ENCODE results near the gene ZNF423. TPM values are rescaled to one million over a fixed set of nuclear protein-coding genes. Genes with fewer than 3 reads are reported as not detected.

Gene ZNF423
- total and polyA plus RNA-seq, 7 donors: 2.3 to 30.7 (median 14.4) TPM

DNA sequence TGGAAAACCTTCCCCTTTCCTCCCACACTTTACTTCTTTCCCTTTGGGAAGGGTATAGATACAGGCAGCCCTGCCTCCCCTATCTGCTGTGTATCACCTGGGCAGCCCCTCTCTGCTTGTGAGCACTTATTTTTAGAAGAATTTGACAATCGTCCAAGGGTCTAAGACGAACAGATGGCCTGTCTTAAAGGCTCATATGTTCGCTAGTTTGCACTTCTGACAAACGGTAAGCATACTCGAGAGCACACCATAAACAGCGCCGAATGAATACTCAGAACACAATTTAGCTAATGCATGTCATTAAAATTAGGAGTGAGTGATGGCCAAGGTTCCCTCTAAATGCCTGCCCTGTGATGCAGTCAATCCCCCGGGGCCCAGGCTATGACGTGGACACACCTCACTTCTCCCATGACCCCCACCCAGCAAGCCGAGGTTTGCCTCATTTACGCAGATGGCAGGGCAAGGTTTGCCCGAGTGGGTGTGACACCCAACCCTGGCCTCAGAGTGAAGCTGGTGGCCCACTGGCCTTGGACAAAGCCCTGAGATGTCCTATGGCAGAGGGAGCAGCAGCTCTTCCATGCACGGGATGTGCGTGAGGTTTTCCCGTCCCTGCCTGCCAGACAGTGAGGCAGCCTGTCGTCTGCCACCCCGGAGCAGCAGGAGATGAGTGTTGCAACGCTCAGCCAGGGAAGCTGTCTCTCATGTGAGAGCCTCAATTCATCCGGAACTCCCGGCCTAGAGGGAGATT is 357.1 kb downstream of the ZNF423 start:
- no peak overlapping the region for H3K4me3 ChIP-seq
- DNase-seq (peak in 1 of 2 donors; percentile 46), ATAC-seq (peak in 1 of 4 donors; percentile 62)
- H3K9me3 ChIP-seq: no peaks in the 10 kb centered on the region
- TF ChIP-seq, protein P1, sequence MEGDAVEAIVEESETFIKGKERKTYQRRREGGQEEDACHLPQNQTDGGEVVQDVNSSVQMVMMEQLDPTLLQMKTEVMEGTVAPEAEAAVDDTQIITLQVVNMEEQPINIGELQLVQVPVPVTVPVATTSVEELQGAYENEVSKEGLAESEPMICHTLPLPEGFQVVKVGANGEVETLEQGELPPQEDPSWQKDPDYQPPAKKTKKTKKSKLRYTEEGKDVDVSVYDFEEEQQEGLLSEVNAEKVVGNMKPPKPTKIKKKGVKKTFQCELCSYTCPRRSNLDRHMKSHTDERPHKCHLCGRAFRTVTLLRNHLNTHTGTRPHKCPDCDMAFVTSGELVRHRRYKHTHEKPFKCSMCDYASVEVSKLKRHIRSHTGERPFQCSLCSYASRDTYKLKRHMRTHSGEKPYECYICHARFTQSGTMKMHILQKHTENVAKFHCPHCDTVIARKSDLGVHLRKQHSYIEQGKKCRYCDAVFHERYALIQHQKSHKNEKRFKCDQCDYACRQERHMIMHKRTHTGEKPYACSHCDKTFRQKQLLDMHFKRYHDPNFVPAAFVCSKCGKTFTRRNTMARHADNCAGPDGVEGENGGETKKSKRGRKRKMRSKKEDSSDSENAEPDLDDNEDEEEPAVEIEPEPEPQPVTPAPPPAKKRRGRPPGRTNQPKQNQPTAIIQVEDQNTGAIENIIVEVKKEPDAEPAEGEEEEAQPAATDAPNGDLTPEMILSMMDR (IDR thresholded peaks at IDR 0.05): no peak
- no peaks in the 10 kb centered on the region for H3K27me3 ChIP-seq (ENCODE audit: insufficient read depth in 3 of 3, low read length in 2 of 3)
- no peaks in the 10 kb centered on the region for H3K36me3 ChIP-seq (ENCODE audit: insufficient read depth in 1 of 2, low read depth in 1 of 2)
- 54 to 68% (median 56%) methylated on average over 20 of the region's 20 CpGs for WGBS, 3 donors
- no peaks in the 10 kb centered on the region for H3K4me1 ChIP-seq
- no peak overlapping the region for H3K27ac ChIP-seq
- intact Hi-C loops (cut with DNase I): loop anchor here in 1 of 2 donors (10.0 kb wide), 1 partner anchor 276 kb away; no protein-coding TSS in a partner anchor

DNA sequence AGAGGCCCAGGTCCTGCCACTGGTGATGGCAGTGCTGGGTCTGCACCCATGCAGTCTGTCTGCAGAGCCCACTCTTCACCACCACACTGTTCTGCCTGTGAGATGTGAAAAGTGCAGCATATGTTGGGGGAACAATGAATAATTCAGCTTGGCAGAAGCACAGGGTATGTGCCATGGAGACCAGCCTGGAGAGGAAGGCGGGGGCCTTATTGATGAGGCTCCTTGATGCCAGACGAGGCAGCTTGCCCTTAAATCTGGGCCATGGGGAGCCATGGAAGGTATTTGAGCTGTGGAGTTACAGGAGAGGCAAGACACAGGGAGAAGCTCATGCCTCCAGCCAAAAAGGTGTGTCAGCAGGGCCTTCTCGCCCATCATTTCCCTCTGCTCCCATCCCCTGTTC is 357.6 kb downstream of the ZNF423 start:
- WGBS, 3 donors: 89 to 95% (median 94%) methylated on average over 3 of the region's 3 CpGs
- no peak overlapping the region for H3K4me3 ChIP-seq
- no peak for DNase-seq
- H3K9me3 ChIP-seq: no peaks in the 10 kb centered on the region
- no peaks in the 10 kb centered on the region for H3K36me3 ChIP-seq (ENCODE audit: insufficient read depth in 1 of 2, low read depth in 1 of 2)
- no peak overlapping the region for H3K27ac ChIP-seq
- intact Hi-C loops (cut with DNase I): loop anchor here in 1 of 2 donors (10.0 kb wide), 1 partner anchor 277 kb away; no protein-coding TSS in a partner anchor
- no peaks in the 10 kb centered on the region for H3K27me3 ChIP-seq (ENCODE audit: insufficient read depth in 3 of 3, low read length in 2 of 3)
- H3K4me1 ChIP-seq: no peaks in the 10 kb centered on the region
- TF ChIP-seq, protein P1 (IDR thresholded peaks at IDR 0.05): no peak
- ATAC-seq: no peak

DNA sequence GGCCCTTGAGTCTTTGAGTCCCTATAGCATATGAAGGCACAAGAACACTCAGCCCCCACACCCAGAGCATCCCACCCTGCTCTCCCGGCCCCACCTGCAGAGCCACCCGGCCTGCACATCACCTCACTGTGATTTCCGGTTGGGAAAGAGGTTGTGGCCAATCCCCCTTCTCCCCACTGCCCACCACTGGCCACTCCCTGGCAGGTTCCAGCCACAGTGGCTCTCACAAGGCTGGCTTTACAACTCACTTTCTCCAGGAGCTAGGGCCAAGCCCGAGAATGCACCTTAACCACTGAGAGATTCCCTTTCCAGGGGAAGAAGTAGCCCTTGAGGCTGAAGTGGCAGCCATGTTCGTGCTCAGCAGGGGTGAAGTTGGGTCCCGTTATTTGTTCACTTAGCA is 358.4 kb downstream of the ZNF423 start:
- peak in 1 of 2 donors; percentile 6 for DNase-seq
- WGBS, 3 donors: 96 to 100% (median 97%) methylated on average over 6 of the region's 6 CpGs
- no peaks in the 10 kb centered on the region for H3K4me1 ChIP-seq
- TF ChIP-seq, protein P1 (IDR thresholded peaks at IDR 0.05): no peak
- ATAC-seq: no peak
- H3K27ac ChIP-seq: no peak overlapping the region
- H3K9me3 ChIP-seq: no peaks in the 10 kb centered on the region
- H3K4me3 ChIP-seq: no peak overlapping the region
- no peaks in the 10 kb centered on the region for H3K36me3 ChIP-seq (ENCODE audit: insufficient read depth in 1 of 2, low read depth in 1 of 2)
- H3K27me3 ChIP-seq (ENCODE audit: insufficient read depth in 3 of 3, low read length in 2 of 3): no peaks in the 10 kb centered on the region
- intact Hi-C loops (cut with DNase I): loop anchor here in 1 of 2 donors (10.0 kb wide), 1 partner anchor 277 kb away; no protein-coding TSS in a partner anchor

DNA sequence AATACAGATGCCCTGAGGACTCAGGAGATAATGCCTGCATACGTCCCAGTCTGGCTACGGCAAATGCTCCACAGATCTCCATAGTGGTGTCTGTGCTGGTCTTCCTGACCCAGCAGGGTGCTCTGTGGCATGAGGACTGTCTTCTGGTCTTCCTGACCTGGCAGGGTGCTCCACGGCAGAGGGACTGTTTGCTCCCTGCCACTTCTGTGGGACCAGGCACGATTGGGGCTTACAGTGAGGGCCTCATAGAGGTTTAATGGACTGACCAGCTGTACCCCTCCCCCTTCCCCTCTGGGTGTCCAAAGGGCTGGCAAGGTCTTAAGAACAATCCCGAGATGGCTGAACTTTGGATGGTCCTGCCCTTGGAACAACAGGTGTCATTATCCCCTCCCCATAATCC is 359.3 kb downstream of the ZNF423 start:
- ATAC-seq: no peak
- 71 to 86% (median 85%) methylated on average over 5 of the region's 5 CpGs for WGBS, 3 donors
- intact Hi-C loops (cut with DNase I): loop anchor here in 1 of 2 donors (10.0 kb wide), 1 partner anchor 278 kb away; no protein-coding TSS in a partner anchor

More for the DNA sequence above, 359.3 kb downstream of the ZNF423 start:
- Histone ChIP-seq H3K27ac (no peak overlapping the region), H3K4me1 (no peaks in the 10 kb centered on the region), H3K36me3 (ENCODE audit: insufficient read depth in 1 of 2, low read depth in 1 of 2) (no peaks in the 10 kb centered on the region), H3K4me3 (no peak overlapping the region), H3K9me3 (no peaks in the 10 kb centered on the region), H3K27me3 (ENCODE audit: insufficient read depth in 3 of 3, low read length in 2 of 3) (no peaks in the 10 kb centered on the region)
- DNase-seq: peak in 1 of 2 donors; percentile 26
- TF ChIP-seq, protein P1 (IDR thresholded peaks at IDR 0.05): no peak

All from psoas muscle (tissue), 8 donors.